ENCODE measurements around the gene HEPACAM. TPM values are rescaled to one million over a fixed set of nuclear protein-coding genes. Genes with fewer than 3 reads are reported as not detected.

The HEPACAM gene
- total RNA-seq, 1 experiment from 2014 or later = not detected

- H4K91ac ChIP-seq (ENCODE audit: insufficient read length, low read depth, low read length) = no peak overlapping the region
- H2BK20ac ChIP-seq (ENCODE audit: low read depth, low read length, poor library complexity, severe bottlenecking) = no peak overlapping the region
- no peak overlapping the region for H4K5ac ChIP-seq (ENCODE audit: insufficient read length, low read depth, low read length)
- no peaks in the 10 kb centered on the region for H3K36me3 Mint-ChIP-seq (ENCODE audit: insufficient read depth in 1 of 3, low read depth in 3 of 3)
- H3K4me1 ChIP-seq (ENCODE audit: insufficient read depth, low read length) = no peaks in the 10 kb centered on the region
- H3K56ac ChIP-seq (ENCODE audit: insufficient read length, low read depth, low read length) = no peak overlapping the region
- no peak overlapping the region for H3K4me3 Mint-ChIP-seq
- DNase-seq = no peak
- no peak overlapping the region for H2AK5ac ChIP-seq (ENCODE audit: insufficient read length, low read length)
- peaks cover 3% of the 10 kb centered on the region; the same call in 1 of the 2 replicates for H3K27me3 Mint-ChIP-seq (ENCODE audit: low read depth)
- no peak overlapping the region for H2BK5ac ChIP-seq (ENCODE audit: insufficient read length, low read length)
- WGBS (ENCODE audit: extremely low coverage, insufficient read length, low lambda C conversion rate) = no CpG with 5 or more reads among the region's 2 CpGs
- H4K20me1 ChIP-seq (ENCODE audit: control insufficient read depth, insufficient read depth, insufficient read length) = no peaks in the 10 kb centered on the region
- H2BK15ac ChIP-seq (ENCODE audit: low read depth, low read length) = no peak overlapping the region
- H3K4me2 ChIP-seq (ENCODE audit: insufficient read depth, insufficient read length, low read length) = no peak overlapping the region
- no peak overlapping the region for H3K27ac Mint-ChIP-seq
- H3K9me3 ChIP-seq (ENCODE audit: control insufficient read depth, low read depth, low read length) = no peaks in the 10 kb centered on the region
- H3K23me2 ChIP-seq (ENCODE audit: insufficient read length, low read depth, low read length, poor library complexity, severe bottlenecking) = no peaks in the 10 kb centered on the region
- no peak overlapping the region for H2AFZ ChIP-seq (ENCODE audit: low read length)
- H4K8ac ChIP-seq (replicated peaks; ENCODE audit: insufficient read length, low read depth, low read length) = no peak overlapping the region
- no peaks in the 10 kb centered on the region for H3K79me1 ChIP-seq (ENCODE audit: insufficient read depth, low read depth, low read length, poor library complexity, severe bottlenecking)
- TF ChIP-seq, protein P1, sequence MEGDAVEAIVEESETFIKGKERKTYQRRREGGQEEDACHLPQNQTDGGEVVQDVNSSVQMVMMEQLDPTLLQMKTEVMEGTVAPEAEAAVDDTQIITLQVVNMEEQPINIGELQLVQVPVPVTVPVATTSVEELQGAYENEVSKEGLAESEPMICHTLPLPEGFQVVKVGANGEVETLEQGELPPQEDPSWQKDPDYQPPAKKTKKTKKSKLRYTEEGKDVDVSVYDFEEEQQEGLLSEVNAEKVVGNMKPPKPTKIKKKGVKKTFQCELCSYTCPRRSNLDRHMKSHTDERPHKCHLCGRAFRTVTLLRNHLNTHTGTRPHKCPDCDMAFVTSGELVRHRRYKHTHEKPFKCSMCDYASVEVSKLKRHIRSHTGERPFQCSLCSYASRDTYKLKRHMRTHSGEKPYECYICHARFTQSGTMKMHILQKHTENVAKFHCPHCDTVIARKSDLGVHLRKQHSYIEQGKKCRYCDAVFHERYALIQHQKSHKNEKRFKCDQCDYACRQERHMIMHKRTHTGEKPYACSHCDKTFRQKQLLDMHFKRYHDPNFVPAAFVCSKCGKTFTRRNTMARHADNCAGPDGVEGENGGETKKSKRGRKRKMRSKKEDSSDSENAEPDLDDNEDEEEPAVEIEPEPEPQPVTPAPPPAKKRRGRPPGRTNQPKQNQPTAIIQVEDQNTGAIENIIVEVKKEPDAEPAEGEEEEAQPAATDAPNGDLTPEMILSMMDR (conservative IDR thresholded peaks at IDR 0.05) = no peak
- H3T11ph ChIP-seq (ENCODE audit: low read length) = no peak overlapping the region
- no peaks in the 10 kb centered on the region for H3K79me2 ChIP-seq (ENCODE audit: insufficient read depth, low read length)
- H3K9ac ChIP-seq (ENCODE audit: extremely low read depth, insufficient read length, low read length) = no peak overlapping the region
- no peak overlapping the region for H3K4ac ChIP-seq (ENCODE audit: low read depth, low read length)
- no peak overlapping the region for H2BK12ac ChIP-seq (ENCODE audit: insufficient read length, low read depth, low read length)
- H3K23ac ChIP-seq (ENCODE audit: insufficient read length, low read depth, low read length) = no peak overlapping the region
- H3K14ac ChIP-seq (ENCODE audit: insufficient read depth, low read length) = no peak overlapping the region
- H3K27ac ChIP-seq (ENCODE audit: insufficient read length, low read depth, low read length) = no peak overlapping the region
- no peak overlapping the region for H2BK120ac ChIP-seq (ENCODE audit: low read depth, low read length, poor library complexity, severe bottlenecking)
- H3K4me1 Mint-ChIP-seq = peaks cover 0 to 2% of the 10 kb centered on the region in 2 experiments; a peak in 1 of 4 replicates
- H3K18ac ChIP-seq (ENCODE audit: insufficient read length, low read depth, low read length) = no peak overlapping the region
- no peaks in the 10 kb centered on the region for H3K9me3 Mint-ChIP-seq
- no peaks in the 10 kb centered on the region for H3K27me3 ChIP-seq (ENCODE audit: insufficient read depth, low read length)
Observed at GRCh38 chr11:124971810-124972209, 36.0 kb upstream of the HEPACAM start.

All from H9 (cell line).